Loucy (cell line): ENCODE measurements around the gene MMP20.

Experiments used
- H2AFZ ChIP-seq: fragments of 200-600 bp; sonication (generic); 2 replicates; pipeline ENCODE4 v1.6.0; 2016; ENCODE audit warnings: antibody characterized with exemption, mild to moderate bottlenecking, low read length, moderate library complexity
- H3F3A ChIP-seq: fragments of 200-600 bp; 2 replicates; pipeline ENCODE4 v1.6.0; 2016; ENCODE audit warnings: antibody characterized with exemption, low read depth, mild to moderate bottlenecking
- H3K27me3 ChIP-seq: fragments of 200-600 bp; sonication (generic); 2 replicates; pipeline ENCODE4 v1.6.1; 2014; ENCODE audit warnings: low read length, mild to moderate bottlenecking; ENCODE audit not compliant: insufficient read depth, poor library complexity, severe bottlenecking
- H3K36me3 ChIP-seq: fragments of 200-600 bp; sonication (generic); 2 replicates; pipeline ENCODE4 v1.6.1; 2016; ENCODE audit warnings: low read length; ENCODE audit not compliant: insufficient read depth
- H3K4me1 ChIP-seq: fragments of 200-600 bp; sonication (generic); 2 replicates; pipeline ENCODE4 v1.5.1; 2014; ENCODE audit warnings: low read length, mild to moderate bottlenecking; ENCODE audit not compliant: insufficient read depth, poor library complexity, severe bottlenecking
- H3K4me2 ChIP-seq: fragments of 200-600 bp; sonication (generic); 2 replicates; pipeline ENCODE4 v1.6.0; 2014; ENCODE audit warnings: antibody characterized with exemption, low read length, low read depth, mild to moderate bottlenecking; ENCODE audit not compliant: poor library complexity, severe bottlenecking
- H3K4me3 ChIP-seq: fragments of 200-600 bp; sonication (generic); 2 replicates; pipeline ENCODE4 v1.5.1; 2014; ENCODE audit warnings: low read length, mild to moderate bottlenecking, mixed read lengths; ENCODE audit not compliant: poor library complexity, severe bottlenecking
- H3K79me2 ChIP-seq: fragments of 200-600 bp; sonication (generic); 2 replicates; pipeline ENCODE4 v1.6.1; 2014; ENCODE audit warnings: low read length; ENCODE audit not compliant: insufficient read depth
- H3K9ac ChIP-seq: fragments of 200-600 bp; sonication (generic); 2 replicates; pipeline ENCODE4 v1.6.0; 2014; ENCODE audit warnings: mild to moderate bottlenecking, low read depth, low read length, moderate library complexity; ENCODE audit not compliant: poor library complexity, severe bottlenecking
- H3K9me2 ChIP-seq: fragments of 200-600 bp; sonication (generic); replicated peaks from 2 replicates; pipeline ENCODE4 v1.6.1; 2016; ENCODE audit warnings: low read depth, low read length, mixed read lengths
- H3K9me3 ChIP-seq: fragments of 200-600 bp; sonication (generic); 2 replicates; pipeline ENCODE4 v1.6.1; 2014; ENCODE audit warnings: mild to moderate bottlenecking, antibody characterized with exemption, low read length, low read depth; ENCODE audit not compliant: insufficient read depth
- H4K20me1 ChIP-seq: fragments of 200-600 bp; sonication (generic); 2 replicates; pipeline ENCODE4 v1.6.0; 2014; ENCODE audit warnings: antibody characterized with exemption, low read length, mild to moderate bottlenecking; ENCODE audit not compliant: insufficient read depth, poor library complexity, severe bottlenecking
- EZH2phosphoT487 ChIP-seq: fragments of 200-600 bp; IDR thresholded peaks from 2 replicates; pipeline ENCODE4 v1.6.1; 2018; ENCODE audit warnings: antibody characterized with exemption, mild to moderate bottlenecking, moderate library complexity, borderline replicate concordance
- TF ChIP-seq, protein P1 (sequence below): fragments of 200-600 bp; sonication (generic); conservative IDR thresholded peaks from 2 replicates; pipeline ENCODE4 v1.5.1; 2014; ENCODE audit warnings: mild to moderate bottlenecking, antibody characterized with exemption, low read length

Gene MMP20

DNA sequence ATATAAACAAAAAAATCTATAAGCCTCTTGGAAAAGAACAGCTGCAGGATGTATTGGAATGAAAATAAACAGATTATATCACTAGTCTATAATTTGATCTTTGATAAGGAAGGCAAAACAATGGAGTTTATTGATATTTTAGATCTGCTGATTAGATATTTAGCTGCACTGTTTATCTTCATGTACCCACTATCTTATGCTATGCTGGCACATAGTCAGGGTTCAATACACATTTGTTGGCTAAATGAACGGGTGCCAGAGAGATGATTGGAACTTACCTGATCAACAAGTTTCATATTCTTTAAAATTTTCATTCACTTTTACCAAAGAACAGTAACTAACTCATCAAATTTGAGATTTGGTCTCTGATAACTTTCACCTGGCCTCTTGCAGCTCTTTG, 26.9 kb downstream of the MMP20 start:
- Histone ChIP-seq H3K9ac (no peak overlapping the region), H3K4me2 (no peak overlapping the region), H3K4me3 (no peak overlapping the region), H3K9me3 (no peaks in the 10 kb centered on the region), H3K9me2 (no peaks in the 10 kb centered on the region), H3K27me3 (no peaks in the 10 kb centered on the region), H3F3A (no peaks in the 10 kb centered on the region), H3K4me1 (peaks cover 12% of the 10 kb centered on the region), H2AFZ (no peak overlapping the region), H3K79me2 (no peaks in the 10 kb centered on the region), H4K20me1 (no peaks in the 10 kb centered on the region), H3K36me3 (no peaks in the 10 kb centered on the region)
- no peak for TF ChIP-seq EZH2phosphoT487
- TF ChIP-seq, protein P1, sequence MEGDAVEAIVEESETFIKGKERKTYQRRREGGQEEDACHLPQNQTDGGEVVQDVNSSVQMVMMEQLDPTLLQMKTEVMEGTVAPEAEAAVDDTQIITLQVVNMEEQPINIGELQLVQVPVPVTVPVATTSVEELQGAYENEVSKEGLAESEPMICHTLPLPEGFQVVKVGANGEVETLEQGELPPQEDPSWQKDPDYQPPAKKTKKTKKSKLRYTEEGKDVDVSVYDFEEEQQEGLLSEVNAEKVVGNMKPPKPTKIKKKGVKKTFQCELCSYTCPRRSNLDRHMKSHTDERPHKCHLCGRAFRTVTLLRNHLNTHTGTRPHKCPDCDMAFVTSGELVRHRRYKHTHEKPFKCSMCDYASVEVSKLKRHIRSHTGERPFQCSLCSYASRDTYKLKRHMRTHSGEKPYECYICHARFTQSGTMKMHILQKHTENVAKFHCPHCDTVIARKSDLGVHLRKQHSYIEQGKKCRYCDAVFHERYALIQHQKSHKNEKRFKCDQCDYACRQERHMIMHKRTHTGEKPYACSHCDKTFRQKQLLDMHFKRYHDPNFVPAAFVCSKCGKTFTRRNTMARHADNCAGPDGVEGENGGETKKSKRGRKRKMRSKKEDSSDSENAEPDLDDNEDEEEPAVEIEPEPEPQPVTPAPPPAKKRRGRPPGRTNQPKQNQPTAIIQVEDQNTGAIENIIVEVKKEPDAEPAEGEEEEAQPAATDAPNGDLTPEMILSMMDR, result no peak

DNA sequence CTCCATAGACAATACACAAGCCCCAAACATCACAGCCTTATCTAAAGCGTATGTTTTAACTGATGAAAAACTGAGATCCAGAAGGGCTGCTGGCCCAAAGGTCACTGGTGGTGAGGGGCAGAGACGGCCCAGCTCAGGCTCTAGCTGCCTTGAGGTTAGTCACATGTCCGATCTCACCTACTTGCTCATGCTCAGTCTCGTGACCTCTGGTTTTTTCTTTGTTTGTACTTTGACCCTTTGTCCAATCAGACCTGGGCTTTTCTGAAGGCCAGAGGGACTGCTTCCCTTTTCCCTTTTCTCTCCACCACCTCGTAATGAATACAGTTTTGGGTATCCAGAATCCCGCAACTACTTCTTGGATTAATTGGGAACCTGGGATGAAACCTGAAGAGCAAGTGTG, 28.6 kb downstream of the MMP20 start:
- no peak overlapping the region for H3K4me3 ChIP-seq
- no peaks in the 10 kb centered on the region for H3K79me2 ChIP-seq
- H3K9ac ChIP-seq, result no peak overlapping the region
- no peak overlapping the region for H2AFZ ChIP-seq
- no peak overlapping the region for H3K4me2 ChIP-seq
- H3K27me3 ChIP-seq, result no peaks in the 10 kb centered on the region
- H3K9me2 ChIP-seq, result no peaks in the 10 kb centered on the region
- TF ChIP-seq, protein P1, result no peak
- no peak for TF ChIP-seq EZH2phosphoT487
- H3K36me3 ChIP-seq, result no peaks in the 10 kb centered on the region
- peaks cover 16% of the 10 kb centered on the region for H3K4me1 ChIP-seq
- no peaks in the 10 kb centered on the region for H3F3A ChIP-seq
- H4K20me1 ChIP-seq, result no peaks in the 10 kb centered on the region
- H3K9me3 ChIP-seq, result no peaks in the 10 kb centered on the region

DNA sequence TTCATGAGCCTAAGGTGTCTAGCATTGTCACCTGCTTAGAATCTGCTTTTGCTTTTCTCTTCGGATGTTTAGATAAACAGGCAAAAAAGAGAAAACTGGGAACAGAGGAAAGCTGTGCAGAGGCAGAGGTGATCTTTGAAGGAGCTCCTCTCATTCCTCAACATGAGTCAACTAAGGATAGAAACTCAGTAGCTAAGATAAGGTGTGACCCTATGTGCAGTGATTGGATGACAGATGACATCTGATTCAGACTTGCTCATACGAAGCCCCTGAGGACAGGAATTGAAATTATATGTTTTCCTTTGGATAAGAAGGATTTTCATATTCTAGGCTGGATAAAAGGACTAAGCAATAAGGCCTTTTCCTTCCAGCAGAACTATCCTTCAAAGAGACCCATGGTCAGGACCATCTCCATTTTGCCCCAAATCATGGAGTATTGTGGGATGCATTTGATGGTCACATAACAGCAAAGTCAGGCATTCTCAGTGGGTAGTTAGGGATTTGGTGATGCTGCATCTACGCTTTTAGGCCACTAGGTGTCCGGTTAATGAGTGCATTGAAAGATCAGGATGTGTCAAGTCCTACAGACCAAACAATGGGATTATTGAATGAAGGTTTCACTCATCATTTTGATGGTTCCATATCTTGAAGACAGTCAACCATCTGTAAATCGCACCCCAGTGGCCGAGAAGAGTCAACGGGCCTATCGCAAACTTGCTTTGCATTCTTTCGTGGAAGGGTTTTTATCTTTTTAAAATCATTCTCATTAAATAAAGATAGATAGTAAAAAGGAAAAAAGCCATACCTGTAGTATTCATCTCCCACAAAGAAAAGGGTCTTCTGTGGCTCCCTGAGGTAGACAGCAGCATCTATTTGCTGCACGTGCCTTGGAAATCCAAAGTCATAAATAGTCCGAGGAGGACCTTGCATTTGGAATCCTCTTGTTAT, 32.2 kb downstream of the MMP20 start:
- H3K4me2 ChIP-seq, result no peak overlapping the region
- H4K20me1 ChIP-seq, result no peaks in the 10 kb centered on the region
- H3K4me1 ChIP-seq, result peaks cover 23% of the 10 kb centered on the region
- no peak overlapping the region for H3K9ac ChIP-seq
- no peak overlapping the region for H2AFZ ChIP-seq
- no peaks in the 10 kb centered on the region for H3K79me2 ChIP-seq
- H3F3A ChIP-seq, result no peaks in the 10 kb centered on the region
- no peaks in the 10 kb centered on the region for H3K36me3 ChIP-seq
- no peaks in the 10 kb centered on the region for H3K9me3 ChIP-seq
- no peak for TF ChIP-seq EZH2phosphoT487
- TF ChIP-seq, protein P1, result peak; percentile 76
- no peaks in the 10 kb centered on the region for H3K27me3 ChIP-seq
- no peaks in the 10 kb centered on the region for H3K9me2 ChIP-seq
- H3K4me3 ChIP-seq, result no peak overlapping the region
